Left ventricle myocardium inferior (tissue), 1 donor: Measurements from ENCODE around the gene RIPPLY3. TPM values are rescaled to one million over a fixed set of nuclear protein-coding genes. Genes with fewer than 3 reads are reported as not detected.

Experiments used
- DNase-seq: peaks from one replicate; pipeline ENCODE4 v3.0.0-alpha.2; 2020
- H3K27ac ChIP-seq: fragments of 200-600 bp; replicated peaks from 2 replicates; pipeline ENCODE4 v1.8.0; 2021
- H3K27me3 ChIP-seq: fragments of 200-600 bp; 2 replicates; pipeline ENCODE4 v1.8.0; 2021; ENCODE audit warnings: low read depth
- H3K36me3 ChIP-seq: fragments of 200-600 bp; 2 replicates; pipeline ENCODE4 v1.8.0; 2021
- H3K4me1 ChIP-seq: fragments of 200-600 bp; 2 replicates; pipeline ENCODE4 v1.8.0; 2021
- H3K4me3 ChIP-seq: fragments of 200-600 bp; 2 replicates; pipeline ENCODE4 v1.8.0; 2021; ENCODE audit warnings: mild to moderate bottlenecking, moderate library complexity
- H3K9me3 ChIP-seq: fragments of 200-600 bp; replicated peaks from 2 replicates; pipeline ENCODE4 v1.8.0; 2021
- intact Hi-C: fragments of 100-400 bp; cut with micrococcal nuclease; formaldehyde crosslinking; loops from one replicate; pipeline ENCODE4 v1.11.0; 2022
- total RNA-seq: library from RNA; stranded (reverse); fragmentation: NEBNext Ultra II Directional; extraction: Animal tissue kit (Norgen Biotek cat#: 25700); gene quantifications from one replicate; pipeline ENCODE4 v1.2.1, GENCODE V29; 2021
- TF ChIP-seq, protein P1 (sequence below): fragments of 200-600 bp; IDR thresholded peaks from 2 replicates; pipeline ENCODE4 v1.8.0; 2021; ENCODE audit warnings: antibody characterized with exemption, mild to moderate bottlenecking, borderline replicate concordance
- donor health status: DM: no; HTN: yes; CAD: no; lungs with severe emphysema.

The RIPPLY3 gene
- total RNA-seq, 1 donor from 2014 or later: not detected

DNA sequence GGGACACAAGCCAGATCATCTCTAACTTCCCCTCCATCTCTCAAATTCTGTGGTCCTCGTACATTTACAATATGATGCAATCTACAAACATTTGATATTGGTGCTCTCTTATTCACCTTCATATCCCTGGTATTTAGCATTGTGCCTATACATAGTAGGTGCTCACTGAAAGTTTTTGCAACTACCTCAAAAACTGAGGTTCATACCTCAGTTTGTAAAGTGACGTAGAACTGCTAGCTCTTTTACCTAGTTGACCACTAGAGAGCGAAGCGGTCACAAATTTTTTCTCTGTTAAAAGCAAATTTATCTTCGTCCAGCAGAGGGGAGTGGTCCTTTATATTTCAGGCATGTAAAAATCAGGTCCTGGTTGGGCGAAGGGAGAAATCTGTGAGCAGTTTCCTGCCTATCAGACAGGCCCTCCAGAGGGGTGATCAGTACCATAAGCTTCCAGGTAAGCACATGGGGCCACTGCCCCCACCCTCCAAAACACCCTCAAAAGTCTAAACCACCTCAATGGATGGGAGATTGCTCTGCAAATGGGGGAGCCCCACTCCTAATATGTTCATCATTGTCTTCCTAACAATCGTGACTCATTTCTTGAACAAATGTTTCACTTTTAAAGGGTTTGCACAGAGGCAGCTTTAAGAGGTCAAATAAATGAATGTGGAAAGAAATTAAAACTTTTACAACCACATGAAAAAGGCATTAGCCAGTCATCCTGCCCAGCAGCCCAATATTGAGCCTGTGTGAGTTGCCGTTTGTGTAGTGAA lies 29.4 kb upstream of the RIPPLY3 start:
- peaks cover 15% of the 10 kb centered on the region for H3K4me1 ChIP-seq
- H3K9me3 ChIP-seq: no peaks in the 10 kb centered on the region
- H3K4me3 ChIP-seq: no peak overlapping the region
- H3K36me3 ChIP-seq: no peaks in the 10 kb centered on the region
- TF ChIP-seq, protein P1, sequence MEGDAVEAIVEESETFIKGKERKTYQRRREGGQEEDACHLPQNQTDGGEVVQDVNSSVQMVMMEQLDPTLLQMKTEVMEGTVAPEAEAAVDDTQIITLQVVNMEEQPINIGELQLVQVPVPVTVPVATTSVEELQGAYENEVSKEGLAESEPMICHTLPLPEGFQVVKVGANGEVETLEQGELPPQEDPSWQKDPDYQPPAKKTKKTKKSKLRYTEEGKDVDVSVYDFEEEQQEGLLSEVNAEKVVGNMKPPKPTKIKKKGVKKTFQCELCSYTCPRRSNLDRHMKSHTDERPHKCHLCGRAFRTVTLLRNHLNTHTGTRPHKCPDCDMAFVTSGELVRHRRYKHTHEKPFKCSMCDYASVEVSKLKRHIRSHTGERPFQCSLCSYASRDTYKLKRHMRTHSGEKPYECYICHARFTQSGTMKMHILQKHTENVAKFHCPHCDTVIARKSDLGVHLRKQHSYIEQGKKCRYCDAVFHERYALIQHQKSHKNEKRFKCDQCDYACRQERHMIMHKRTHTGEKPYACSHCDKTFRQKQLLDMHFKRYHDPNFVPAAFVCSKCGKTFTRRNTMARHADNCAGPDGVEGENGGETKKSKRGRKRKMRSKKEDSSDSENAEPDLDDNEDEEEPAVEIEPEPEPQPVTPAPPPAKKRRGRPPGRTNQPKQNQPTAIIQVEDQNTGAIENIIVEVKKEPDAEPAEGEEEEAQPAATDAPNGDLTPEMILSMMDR: peak; percentile 57
- intact Hi-C loops: no loop called here
- DNase-seq: no peak
- H3K27ac ChIP-seq: no peak overlapping the region
- H3K27me3 ChIP-seq: no peaks in the 10 kb centered on the region

- TF ChIP-seq, protein P1: no peak
- H3K27ac ChIP-seq: peak overlapping the region; percentile 41
- H3K4me1 ChIP-seq: peaks cover 15% of the 10 kb centered on the region
- no peaks in the 10 kb centered on the region for H3K9me3 ChIP-seq
- intact Hi-C loops: no loop called here
- DNase-seq: peak; percentile 21
- H3K27me3 ChIP-seq: no peaks in the 10 kb centered on the region
- no peaks in the 10 kb centered on the region for H3K36me3 ChIP-seq
- peak overlapping the region; percentile 67 for H3K4me3 ChIP-seq
Measured at GRCh38 chr21:36980280-36981048, 26.0 kb upstream of the RIPPLY3 start.

- H3K4me1 ChIP-seq: peaks cover 15% of the 10 kb centered on the region
- no peaks in the 10 kb centered on the region for H3K9me3 ChIP-seq
- peak overlapping the region; percentile 67 for H3K4me3 ChIP-seq
- no peak for DNase-seq
- H3K27ac ChIP-seq: peak overlapping the region; percentile 41
- TF ChIP-seq, protein P1: no peak
- no peaks in the 10 kb centered on the region for H3K27me3 ChIP-seq
- no peaks in the 10 kb centered on the region for H3K36me3 ChIP-seq
- intact Hi-C loops: no loop called here
Measured at GRCh38 chr21:36981049-36981391, 25.5 kb upstream of the RIPPLY3 start.

- Histone ChIP-seq H3K27ac (no peak overlapping the region), H3K4me1 (peaks cover 15% of the 10 kb centered on the region), H3K27me3 (no peaks in the 10 kb centered on the region), H3K36me3 (no peaks in the 10 kb centered on the region), H3K4me3 (no peak overlapping the region), H3K9me3 (no peaks in the 10 kb centered on the region)
- DNase-seq: no peak
- intact Hi-C loops: no loop called here
- TF ChIP-seq, protein P1: no peak
Measured at GRCh38 chr21:36981977-36982700, 24.4 kb upstream of the RIPPLY3 start.

DNA sequence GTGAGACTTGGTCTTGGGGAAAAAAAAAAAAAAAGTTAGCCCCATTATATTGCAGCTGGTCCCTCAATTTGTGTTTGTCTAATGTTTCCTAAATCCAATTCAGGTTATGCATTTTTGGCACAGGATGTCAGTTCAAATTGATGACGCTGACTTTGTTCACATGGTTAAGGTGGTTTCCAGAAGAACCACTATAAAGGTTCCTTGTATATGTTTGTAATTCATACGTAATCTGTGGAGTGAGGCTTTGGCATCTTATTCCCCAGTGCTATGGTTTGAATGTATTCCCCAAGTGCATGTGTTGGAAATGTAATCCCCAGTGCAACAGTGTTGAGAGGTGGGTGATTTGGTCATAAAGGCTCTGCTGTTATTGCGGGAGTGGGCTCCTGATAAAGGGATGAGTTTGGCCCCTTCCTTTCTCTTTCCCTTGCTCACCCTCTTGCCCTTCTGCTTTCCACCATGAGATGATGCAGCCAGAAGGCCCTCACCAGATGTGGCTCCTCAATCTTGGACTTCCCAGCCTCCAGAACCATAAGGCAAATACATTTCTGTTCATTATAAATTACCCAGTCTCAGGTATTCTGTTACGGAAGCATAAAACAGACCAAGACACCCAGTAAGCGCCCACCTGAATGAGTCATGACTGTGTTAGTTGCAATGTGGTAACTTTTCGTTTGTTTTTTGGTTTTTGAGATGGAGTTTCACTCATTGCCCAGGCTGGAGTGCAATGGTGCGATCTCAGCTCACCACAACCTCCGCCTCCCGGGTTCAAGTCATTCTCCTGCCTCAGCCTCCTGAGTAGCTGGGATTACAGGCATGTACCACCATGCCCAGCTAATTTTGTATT lies 20.5 kb upstream of the RIPPLY3 start:
- DNase-seq: no peak
- Histone ChIP-seq H3K9me3 (no peaks in the 10 kb centered on the region), H3K27ac (no peak overlapping the region), H3K4me1 (peaks cover 11% of the 10 kb centered on the region), H3K27me3 (no peaks in the 10 kb centered on the region), H3K4me3 (no peak overlapping the region), H3K36me3 (no peaks in the 10 kb centered on the region)
- intact Hi-C loops: no loop called here
- TF ChIP-seq, protein P1: no peak
